K562 (cell line): ENCODE measurements around the gene DISC1. TPM values are rescaled to one million over a fixed set of nuclear protein-coding genes. Genes with fewer than 3 reads are reported as not detected.

Experiments
- ATAC-seq: fragments of 200-7000 bp; cut with Tn5 transposase; 3 replicates; pipeline ENCODE4 v1.9.1; 2020; ENCODE audit warnings: moderate library complexity
- BruUV-seq: library from RNA; stranded (reverse); fragments of 400-500 nt; replicated peaks from 2 replicates; lab custom pipeline; 2021; lab: Mats Ljungman, UMichigan
- CTCF ChIA-PET: fragments of 300-600 bp; formaldehyde crosslinking; extraction: SDS; loops from one replicate; lab custom pipeline; 2021; ENCODE audit warnings: low intra/inter-chr PET ratio; lab: Yijun Ruan, JAX
- POLR2A ChIA-PET: fragments of 300-600, 350-650 bp; sonication (Branson Sonifier 250); formaldehyde crosslinking; extraction: SDS; loops from one replicate; lab custom pipeline; 2021; ENCODE audit warnings: antibody characterized with exemption, inconsistent platforms; lab: Yijun Ruan, JAX
- DNase-seq, 4 experiments: peaks; one replicate each; pipeline versions ENCODE4 v3.0.0 to v3.0.0-alpha.2; 2011 to 2018; ENCODE audit warnings: low spot score in 3 of 4, mixed read lengths in 3 of 4; ENCODE audit errors: extremely low read depth in 1 of 4
- FAIRE-seq: peaks from 2 replicates; lab custom pipeline; 2011; peaks lifted over from hg19 to GRCh38; lab: Jason Lieb, UNC
- H2AFZ ChIP-seq: 2 replicates; pipeline ENCODE4 v1.6.0; 2011; ENCODE audit warnings: low read depth, low read length, control low read depth, inconsistent platforms
- H3K27ac ChIP-seq: fragments of 200-600 bp; 3 replicates; pipeline ENCODE4 v1.8.0; 2011; ENCODE audit warnings: low read depth, mild to moderate bottlenecking, control low read depth, inconsistent platforms, low read length, moderate library complexity, mixed read lengths; ENCODE audit errors: extremely low read depth
- H3K27me3 ChIP-seq, 2 experiments: fragments of 300-600 bp in 1 of 2; 2 replicates in 1 of 2; 3 replicates in 1 of 2; pipeline versions ENCODE4 v1.6.0 to v1.8.0; 2011; ENCODE audit warnings: inconsistent platforms in 2 of 2, low read length in 2 of 2, mild to moderate bottlenecking in 1 of 2, mixed read lengths in 1 of 2, moderate library complexity in 1 of 2; ENCODE audit not compliant: control insufficient read depth in 2 of 2, insufficient read depth in 2 of 2
- H3K36me3 ChIP-seq: fragments of 300-600 bp; 3 replicates; pipeline ENCODE4 v1.8.0; 2011; ENCODE audit warnings: mild to moderate bottlenecking, low read length, inconsistent platforms; ENCODE audit not compliant: control insufficient read depth, insufficient read depth
- H3K4me1 ChIP-seq, 2 experiments: fragments of 200-600 bp in 1 of 2; replicated peaks in 1 of 2; 2 replicates in 1 of 2; 3 replicates in 1 of 2; pipeline versions ENCODE4 v1.5.1 to v1.8.0; 2011; ENCODE audit warnings: inconsistent platforms in 2 of 2, low read length in 2 of 2, mild to moderate bottlenecking in 1 of 2, mixed read lengths in 1 of 2, moderate library complexity in 1 of 2; ENCODE audit not compliant: control insufficient read depth in 2 of 2, insufficient read depth in 2 of 2
- H3K4me2 ChIP-seq: 2 replicates; pipeline ENCODE4 v1.6.1; 2011; ENCODE audit warnings: low read length, control low read depth, inconsistent platforms, mixed read lengths; ENCODE audit not compliant: insufficient read depth
- H3K4me3 ChIP-seq: fragments of 200-600 bp; sonication (generic), shearing (Covaris generic); 2 replicates; pipeline ENCODE4 v1.5.1; 2016; ENCODE audit warnings: control low read depth, inconsistent platforms
- H3K79me2 ChIP-seq: fragments of 200-600 bp; 3 replicates; pipeline ENCODE4 v1.8.0; 2011; ENCODE audit warnings: low read length, inconsistent platforms; ENCODE audit not compliant: control insufficient read depth, insufficient read depth
- H3K9ac ChIP-seq, 2 experiments: 2 replicates each; pipeline versions ENCODE4 v1.6.0 to v1.6.1; 2011; ENCODE audit warnings: low read depth in 2 of 2, low read length in 2 of 2, control low read depth in 1 of 2, inconsistent platforms in 1 of 2, mild to moderate bottlenecking in 1 of 2, mixed read lengths in 1 of 2; ENCODE audit not compliant: insufficient read depth in 1 of 2
- H3K9me1 ChIP-seq: one replicate; pipeline ENCODE4 v1.6.0; 2011; ENCODE audit warnings: inconsistent platforms, mild to moderate bottlenecking, low read length, moderate library complexity; ENCODE audit not compliant: control insufficient read depth, insufficient read depth
- H3K9me3 ChIP-seq: replicated peaks from 2 replicates; pipeline ENCODE4 v1.5.1; 2011; ENCODE audit warnings: low read depth, low read length, inconsistent platforms; ENCODE audit not compliant: control insufficient read depth, insufficient read depth
- H4K20me1 ChIP-seq: replicated peaks from 2 replicates; pipeline ENCODE4 v1.6.1; 2011; ENCODE audit warnings: low read length, inconsistent platforms, mixed read lengths; ENCODE audit not compliant: control insufficient read depth, insufficient read depth
- ASH1L ChIP-seq: fragments of 450-650 bp; IDR thresholded peaks from 2 replicates; pipeline ENCODE4 v1.6.1; 2018; ENCODE audit warnings: borderline replicate concordance, mild to moderate bottlenecking, low read depth; ENCODE audit not compliant: partially characterized antibody
- BACH1 ChIP-seq: fragments of 200-800 bp; sonication (Bioruptor generic); IDR thresholded peaks from 2 replicates; pipeline ENCODE4 v1.6.1; 2016; ENCODE audit warnings: missing genetic modification characterization, missing compliant biosample characterization
- CHD7 ChIP-seq: fragments of 200-600 bp; sonication (generic); IDR thresholded peaks from one replicate; pipeline ENCODE4 v1.6.1; 2012; ENCODE audit warnings: mild to moderate bottlenecking, low read depth, low read length, inconsistent platforms
- ETS2 ChIP-seq: IDR thresholded peaks from 2 replicates; pipeline ENCODE4 v1.6.1; 2016; ENCODE audit warnings: borderline replicate concordance, missing genetic modification characterization, mild to moderate bottlenecking, moderate library complexity, missing compliant biosample characterization; ENCODE audit not compliant: poor library complexity, severe bottlenecking
- FOXA1 ChIP-seq: fragments of 450-650 bp; IDR thresholded peaks from 2 replicates; pipeline ENCODE4 v1.6.1; 2016; ENCODE audit warnings: mild to moderate bottlenecking, borderline replicate concordance
- PHB2 ChIP-seq: fragments of 450-650 bp; IDR thresholded peaks from 2 replicates; pipeline ENCODE4 v1.6.1; 2017; ENCODE audit warnings: low read depth
- POLR2B ChIP-seq: fragments of 450-650 bp; IDR thresholded peaks from 2 replicates; pipeline ENCODE4 v1.6.1; 2018; ENCODE audit warnings: low read depth; ENCODE audit not compliant: partially characterized antibody
- SNRNP70 ChIP-seq: fragments of 200-400 bp; formaldehyde crosslinking; optimal IDR thresholded peaks from 2 replicates; pipeline ENCODE3; 2017; ENCODE audit warnings: low read depth, low read length
- TRIM24 ChIP-seq, 2 experiments: fragments of 450-650 bp; IDR thresholded peaks; 2 replicates each; pipeline ENCODE4 v1.6.1; 2016
- ZBED1 ChIP-seq: IDR thresholded peaks from 2 replicates; pipeline ENCODE4 v1.6.1; 2014
- ZKSCAN1 ChIP-seq: fragments of 150-350 bp; IDR thresholded peaks from 2 replicates; pipeline ENCODE4 v1.6.1; 2016; ENCODE audit warnings: low read depth, low read length
- ZNF175 ChIP-seq: fragments of 200-800 bp; sonication (Bioruptor generic); IDR thresholded peaks from 2 replicates; pipeline ENCODE4 v1.6.1; 2016; ENCODE audit warnings: low read depth, mild to moderate bottlenecking, missing genetic modification characterization, missing compliant biosample characterization
- ZNF586 ChIP-seq: fragments of 450-650 bp; formaldehyde crosslinking; conservative IDR thresholded peaks from 2 replicates; pipeline ENCODE4 v1.4.0; 2020; ENCODE audit warnings: mild to moderate bottlenecking, moderate library complexity
- WGBS: fragments of 100-300 bp; shearing (Covaris generic); methylation state at CpG from one replicate; pipeline ENCODE4 v1.1.6; 2016; ENCODE audit warnings: low coverage, mixed read lengths; ENCODE audit not compliant: insufficient coverage; ENCODE audit errors: missing lambda C conversion rate; 5-methylcytosine and 5-hydroxymethylcytosine counted together
- in situ Hi-C: fragments of 300-500 bp; cut with MboI; formaldehyde crosslinking; loops from 4 replicates; pipeline ENCODE4 v1.15.0; 2018; ENCODE audit warnings: inconsistent platforms, mixed read lengths
- intact Hi-C: fragments of 100-400 bp; cut with micrococcal nuclease; formaldehyde crosslinking; loops from 2 replicates; pipeline ENCODE4 v1.14.2; 2022
- polyA plus RNA-seq, 8 experiments: library from polyadenylated mRNA; depleted of rRNA in 4 of 8; stranded (reverse) in 5 of 8; unstranded in 3 of 8; fragments of >200 nt; fragmentation: Nextera tagmentation in 2 of 8; fragmentation: Illumina TruSeq in 1 of 8; extraction: Ambion mirVana in 2 of 8; extraction: Trizol in 1 of 8; gene quantifications; 2 replicates each; pipeline versions ENCODE4 v1.2.1 to v1.2.3, GENCODE V29; 2011 to 2014; ENCODE audit warnings: inconsistent platforms in 1 of 8, missing spikeins in 1 of 8
- total RNA-seq, 7 experiments: library from RNA; depleted of rRNA in 6 of 7; stranded (reverse); fragments of >200 nt in 6 of 7; fragmentation: Illumina TruSeq in 2 of 7; extraction: Trizol in 2 of 7; gene quantifications; 2 replicates each; pipeline versions ENCODE4 v1.2.1 to v1.2.3, GENCODE V29; 2011 to 2021; ENCODE audit warnings: low replicate concordance in 1 of 7

DISC1 gene
- total and polyA plus RNA-seq, 9 of the 15 experiments (the other 6 are each of a cell fraction or from before 2014, with no cell fraction given) = 0.01 to 0.11 (median 0.08) TPM; not detected in 1

GRCh38 chr1:231923491-231924041 is 297.0 kb downstream of the DISC1 start:
- H3K9me3 ChIP-seq = no peaks in the 10 kb centered on the region
- TF ChIP-seq BACH1 (tag) (no peak), FOXA1 (no peak), PHB2 (no peak), TRIM24 (IDR thresholded peaks at IDR 0.05) (no peak), ASH1L (no peak), ZNF175 (CRISPR knock-in tag) (no peak), ZNF586 (no peak), CHD7 (no peak), ZBED1 (no peak), SNRNP70 (no peak), ZKSCAN1 (no peak), POLR2B (no peak), ETS2 (tag) (no peak)

More at GRCh38 chr1:231923491-231924041, 297.0 kb downstream of the DISC1 start:
- Histone ChIP-seq H3K27me3 (no peaks in the 10 kb centered on the region; a peak in 1 of 5 replicates), H3K9ac (no peak overlapping the region), H3K4me3 (no peak overlapping the region), H2AFZ (no peak overlapping the region), H3K79me2 (no peaks in the 10 kb centered on the region), H3K9me1 (no peaks in the 10 kb centered on the region), H3K4me2 (no peak overlapping the region), H4K20me1 (no peaks in the 10 kb centered on the region), H3K4me1 (no peaks in the 10 kb centered on the region), H3K36me3 (no peaks in the 10 kb centered on the region), H3K27ac (no peak overlapping the region)
- ChIA-PET POLR2A (interaction anchor here (0.9 kb wide), 1 partner anchor 40 kb away, joined by 3 read pairs; no protein-coding TSS in a partner anchor), CTCF (no interaction called here)
- WGBS = 1% methylated on average over 12 of the region's 12 CpGs
- no peak for FAIRE-seq
- no TSS peak for BruUV-seq
- in situ Hi-C loops = no loop called here
- intact Hi-C loops = no loop called here
- no peak for ATAC-seq
- DNase-seq = no peak
